ENCODE measurements around the gene ZNF511.

- no peak for TF ChIP-seq MAX (IDR thresholded peaks at IDR 0.05)
- no peak for TF ChIP-seq FOSL1 (IDR thresholded peaks at IDR 0.05; ENCODE audit: low read depth)
- no peak for TF ChIP-seq CTCF (IDR thresholded peaks at IDR 0.05 in 2 of 3, conservative IDR thresholded peaks at IDR 0.05 in 1 of 3; ENCODE audit: borderline replicate concordance in 1 of 3, insufficient read depth in 1 of 3, low read depth in 2 of 3, low read length in 2 of 3)
- no peak for TF ChIP-seq POLR2A (IDR thresholded peaks at IDR 0.05; ENCODE audit: borderline replicate concordance, extremely low read depth, insufficient read depth, insufficient read length)
- TF ChIP-seq SP1 (IDR thresholded peaks at IDR 0.05; ENCODE audit: low read depth) = no peak
- TF ChIP-seq YY1 (IDR thresholded peaks at IDR 0.05; ENCODE audit: extremely low read depth, insufficient replicate concordance, low read depth, low read length) = no peak
- no peak for TF ChIP-seq EZH2 (IDR thresholded peaks at IDR 0.05)
- TF ChIP-seq TCF7L2 (IDR thresholded peaks at IDR 0.05; ENCODE audit: borderline replicate concordance, extremely low read depth, insufficient read depth, insufficient read length) = no peak
- TF ChIP-seq POLR2AphosphoS5 (IDR thresholded peaks at IDR 0.05; ENCODE audit: low read depth, low read length) = no peak
- no peak for TF ChIP-seq RAD21 (IDR thresholded peaks at IDR 0.05; ENCODE audit: low read depth)
- no peak for TF ChIP-seq SIN3A (IDR thresholded peaks at IDR 0.05; ENCODE audit: low read depth)
- TF ChIP-seq CBX3 (IDR thresholded peaks at IDR 0.05; ENCODE audit: low read depth) = no peak
- TF ChIP-seq JUND (IDR thresholded peaks at IDR 0.05) = no peak
Observed at GRCh38 chr10:133274751-133275683, 33.7 kb upstream of the ZNF511 start.

Data from HCT116 (cell line).